ENCODE results near the gene PSME1. TPM values are rescaled to one million over a fixed set of nuclear protein-coding genes. Genes with fewer than 3 reads are reported as not detected.

Gene PSME1
- total RNA-seq, 2 experiments from 2014 or later: 149 to 187 TPM

- ChIA-PET CTCF (ENCODE audit: unreplicated experiment) (interaction anchor here (2.1 kb wide), 1 partner anchor 52 kb away, joined by 8 read pairs; no protein-coding TSS in a partner anchor), POLR2A (interaction anchor here (0.7 to 2.7 kb wide), 3 partner anchors 11 to 597 kb away, joined by 3 to 15 read pairs (median 4); partner anchors contain the start of genes PSME2 and RNF31)
- Histone ChIP-seq H3K4me3 (ENCODE audit: low read depth, low read length, poor library complexity, severe bottlenecking) (no peak overlapping the region), H3K4me1 (ENCODE audit: insufficient read depth, low read length, poor library complexity, severe bottlenecking) (peaks cover 16% of the 10 kb centered on the region), H4K20me1 (ENCODE audit: insufficient read depth, low read length) (no peaks in the 10 kb centered on the region), H3K36me3 (ENCODE audit: insufficient read depth, low read length) (peaks cover 69% of the 10 kb centered on the region), H3K27ac (ENCODE audit: low read depth, low read length, poor library complexity, severe bottlenecking) (no peak overlapping the region), H3K4me2 (ENCODE audit: low read length) (no peak overlapping the region), H3K79me2 (ENCODE audit: insufficient read depth, low read depth, low read length) (peaks cover 7% of the 10 kb centered on the region; the same call in 1 of the 2 replicates), H2AFZ (ENCODE audit: low read length) (no peak overlapping the region), H3K9me2 (ENCODE audit: insufficient read depth, low read length) (no peaks in the 10 kb centered on the region), H3K9me3 (ENCODE audit: low read length) (no peaks in the 10 kb centered on the region)
- TF ChIP-seq EZH2phosphoT487 (IDR thresholded peaks at IDR 0.05; ENCODE audit: borderline replicate concordance, low read depth, low read length) (no peak), CTCF (conservative IDR thresholded peaks at IDR 0.05; ENCODE audit: low read length) (no peak)
- BruUV-seq (replicated peaks): no TSS peak
- intact Hi-C loops (cut with micrococcal nuclease; ENCODE audit: unreplicated experiment): loop anchor here (2.0 kb wide), 1 partner anchor 29 kb away; the partner anchor contains the start of gene IPO4
- no peak for DNase-seq (ENCODE audit: low spot score)
These were observed 23.9 kb downstream of the PSME1 start for GRCh38 chr14:24159777-24160498.

- no peaks in the 10 kb centered on the region for H3K9me2 ChIP-seq (ENCODE audit: insufficient read depth, low read length)
- H3K4me1 ChIP-seq (ENCODE audit: insufficient read depth, low read length, poor library complexity, severe bottlenecking): peaks cover 16% of the 10 kb centered on the region
- intact Hi-C loops (cut with micrococcal nuclease; ENCODE audit: unreplicated experiment): loop anchor here (2.0 kb wide), 1 partner anchor 28 kb away; the partner anchor contains the start of gene IPO4
- H3K9me3 ChIP-seq (ENCODE audit: low read length): no peaks in the 10 kb centered on the region
- H2AFZ ChIP-seq (ENCODE audit: low read length): no peak overlapping the region
- H3K79me2 ChIP-seq (ENCODE audit: insufficient read depth, low read depth, low read length): peaks cover 7% of the 10 kb centered on the region; the same call in 1 of the 2 replicates
- H3K27ac ChIP-seq (ENCODE audit: low read depth, low read length, poor library complexity, severe bottlenecking): peak overlapping the region; percentile 15
- CTCF ChIA-PET (ENCODE audit: unreplicated experiment): interaction anchor here (1.0 to 2.1 kb wide), 6 partner anchors 12 to 66 kb away, joined by 3 to 8 read pairs (median 4); partner anchors contain the start of genes CHMP4A, DCAF11, EMC9 and NRL
- DNase-seq (ENCODE audit: low spot score): no peak
- H3K4me3 ChIP-seq (ENCODE audit: low read depth, low read length, poor library complexity, severe bottlenecking): no peak overlapping the region
- no TSS peak for BruUV-seq (replicated peaks)
- H3K4me2 ChIP-seq (ENCODE audit: low read length): no peak overlapping the region
- TF ChIP-seq EZH2phosphoT487 (IDR thresholded peaks at IDR 0.05; ENCODE audit: borderline replicate concordance, low read depth, low read length): no peak
- peaks cover 69% of the 10 kb centered on the region for H3K36me3 ChIP-seq (ENCODE audit: insufficient read depth, low read length)
- POLR2A ChIA-PET: interaction anchor here (0.9 to 2.7 kb wide), 6 partner anchors 12 to 71 kb away, joined by 3 to 15 read pairs (median 3); partner anchors contain the start of genes DCAF11, IPO4, PSME2 and RNF31
- H4K20me1 ChIP-seq (ENCODE audit: insufficient read depth, low read length): no peaks in the 10 kb centered on the region
These were observed 24.5 kb downstream of the PSME1 start for GRCh38 chr14:24160499-24160849.
